HG02884 (cell line): ENCODE data around the gene MAPKAP1.
"Not testable (repeated sequence)": the region's sequence is repeated elsewhere in the genome, so short reads cannot be mapped to it uniquely, and the experiment has no call there.

Experiments
- ATAC-seq: cut with Tn5 transposase; IDR thresholded peaks from one replicate; pipeline ENCODE4 v1.9.1; 2021; ENCODE audit warnings: mild to moderate bottlenecking, moderate library complexity; ENCODE audit not compliant: unreplicated experiment

Gene MAPKAP1

GRCh38 chr9:125421166-125421565 is 285.8 kb downstream of the MAPKAP1 start:
- ATAC-seq: no peak

DNA sequence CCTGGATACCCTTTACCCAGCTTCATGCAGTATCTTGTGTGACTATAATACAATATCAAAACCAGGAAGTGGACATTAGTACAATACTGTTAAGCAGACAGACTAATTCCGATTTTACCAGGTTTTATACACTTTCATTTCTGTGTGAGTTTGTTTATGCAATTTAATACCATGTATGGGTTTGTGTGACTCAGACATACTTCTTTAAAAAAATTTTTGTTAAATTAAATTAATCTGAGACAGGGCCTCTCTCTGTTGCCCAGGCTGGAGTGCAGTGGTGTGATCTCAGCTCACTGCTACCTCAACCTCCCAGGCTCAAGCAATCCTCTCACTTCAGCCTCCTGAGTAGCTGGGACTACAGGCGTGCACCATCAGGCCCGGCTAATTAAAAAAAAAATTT is 288.6 kb downstream of the MAPKAP1 start:
- no peak for ATAC-seq

GRCh38 chr9:125416517-125416916 is 290.5 kb downstream of the MAPKAP1 start:
- no peak for ATAC-seq

DNA sequence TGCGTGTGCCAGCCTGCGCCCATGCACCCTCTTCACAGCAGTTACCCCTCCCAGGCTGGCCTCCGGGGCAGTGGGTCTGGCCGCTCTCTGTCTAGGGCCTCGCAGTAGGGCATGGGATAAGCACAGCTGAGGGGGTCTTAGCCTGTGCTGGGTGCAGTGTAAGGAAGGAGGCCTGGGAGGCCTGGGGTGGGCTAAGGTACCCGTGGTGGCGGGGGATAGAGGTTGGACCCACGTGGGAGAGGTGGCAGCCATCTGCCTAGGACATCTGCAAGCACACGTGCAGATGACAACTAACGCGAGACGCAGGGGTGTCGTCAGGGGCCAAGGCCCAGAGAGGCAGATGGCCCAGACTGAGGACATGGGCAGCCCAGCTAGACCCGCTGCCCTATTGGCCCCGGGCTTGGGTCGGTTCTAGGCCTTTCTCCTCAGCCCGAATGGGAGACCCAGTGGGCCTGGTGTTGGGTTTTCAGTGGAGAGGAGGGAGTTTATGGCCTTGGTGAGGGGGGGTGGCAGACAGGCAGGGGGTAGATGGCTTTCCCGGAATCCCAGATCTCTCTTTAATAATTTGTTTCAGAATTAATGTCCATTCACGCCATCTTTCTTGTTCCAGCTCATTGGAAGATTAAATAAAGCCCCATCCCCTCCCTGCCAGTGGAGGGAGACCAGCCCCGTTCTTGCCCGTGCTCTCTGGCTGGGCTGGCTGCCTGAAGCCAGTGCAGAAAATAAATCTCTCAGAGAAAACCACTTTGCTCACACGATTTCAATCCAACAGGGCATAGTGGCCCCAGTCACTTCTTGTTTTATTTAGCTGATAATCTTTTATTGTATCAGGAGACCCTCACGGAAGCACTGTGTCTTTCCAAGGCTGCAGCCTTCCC is 291.2 kb downstream of the MAPKAP1 start:
- no peak for ATAC-seq

DNA sequence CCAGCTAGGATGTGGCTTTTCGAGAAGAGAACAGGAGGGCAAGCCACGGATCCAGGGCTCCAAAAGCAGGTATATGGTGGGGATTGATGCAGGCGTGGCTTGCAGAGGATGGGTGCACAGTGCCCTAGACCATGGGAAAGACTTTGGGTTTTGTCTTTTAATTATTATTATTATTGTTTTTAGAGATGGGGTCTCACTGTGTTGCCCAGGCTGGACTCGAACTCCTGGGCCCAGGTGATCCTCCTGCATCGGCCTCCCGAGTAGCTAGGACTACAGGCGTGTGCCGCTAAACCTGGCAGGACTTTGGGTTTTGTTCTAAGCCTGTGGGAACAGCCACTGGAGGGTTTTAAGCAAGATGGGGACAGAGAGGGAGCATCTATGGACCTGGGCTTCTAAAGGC is 293.4 kb downstream of the MAPKAP1 start:
- no peak for ATAC-seq

GRCh38 chr9:125412166-125412565 is 294.8 kb downstream of the MAPKAP1 start:
- no peak for ATAC-seq

DNA sequence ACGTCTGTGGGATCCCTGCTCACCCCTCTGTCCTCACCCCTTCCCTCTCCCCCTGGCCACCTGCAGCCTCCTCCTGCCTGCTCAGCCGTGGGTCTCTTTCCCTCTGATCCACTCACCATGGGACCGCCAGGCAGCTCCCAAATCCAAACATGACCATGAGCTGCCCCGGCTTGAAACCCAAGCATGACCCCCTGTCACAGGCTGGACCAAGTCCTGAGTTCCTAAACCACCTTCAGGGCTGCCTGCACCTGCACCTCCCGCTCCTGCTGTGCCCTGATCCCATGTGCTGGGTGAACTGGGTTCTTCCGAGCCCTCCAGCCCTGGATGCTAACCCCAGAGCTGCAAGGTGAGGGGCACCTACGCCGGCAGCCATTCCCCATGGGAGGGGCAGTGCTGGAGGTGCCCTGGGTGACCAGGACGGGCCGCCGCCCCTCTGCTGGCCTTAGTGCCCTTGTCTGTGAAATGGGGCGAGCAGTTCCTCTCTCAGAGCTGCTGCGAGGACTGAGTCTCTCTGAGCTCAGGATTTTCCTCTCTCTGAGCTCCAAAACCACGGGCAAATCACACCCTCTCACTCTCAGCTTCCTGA is 295.7 kb downstream of the MAPKAP1 start:
- no peak for ATAC-seq

- no peak for ATAC-seq
These were observed 296.5 kb downstream of the MAPKAP1 start for GRCh38 chr9:125410522-125410894.

DNA sequence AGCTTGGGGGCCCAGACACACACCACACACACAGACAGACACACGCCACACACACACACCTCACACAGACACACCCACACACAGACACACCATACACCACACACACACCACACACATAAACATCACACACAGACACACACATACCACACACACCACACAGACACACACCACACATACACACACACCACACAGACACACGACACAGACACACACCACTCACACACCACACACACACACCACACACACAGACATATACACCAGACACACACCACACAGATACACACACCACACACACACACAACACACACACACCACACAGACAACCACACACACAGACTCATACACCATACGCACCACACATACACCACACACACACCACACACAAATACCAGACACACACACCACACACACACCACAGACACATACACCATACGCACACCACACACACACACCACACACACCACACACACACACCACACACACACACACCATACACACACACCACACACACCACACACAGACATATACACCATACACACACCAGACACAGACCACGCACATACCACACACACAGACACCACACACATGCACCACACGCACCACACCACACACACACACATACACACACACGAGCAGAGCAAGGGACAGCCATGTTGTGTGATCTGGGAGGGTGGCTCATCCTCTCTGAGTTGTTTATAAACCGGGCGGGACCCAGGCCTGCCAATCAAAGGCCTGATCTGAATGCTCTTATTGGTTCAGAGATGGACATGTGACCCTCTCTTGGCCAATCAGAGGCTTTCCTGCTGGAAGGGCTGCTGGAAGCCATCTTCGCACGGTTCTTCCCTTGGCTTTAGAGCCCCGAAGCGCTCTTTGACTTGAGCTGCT is 297.1 kb downstream of the MAPKAP1 start:
- ATAC-seq: no peak

DNA sequence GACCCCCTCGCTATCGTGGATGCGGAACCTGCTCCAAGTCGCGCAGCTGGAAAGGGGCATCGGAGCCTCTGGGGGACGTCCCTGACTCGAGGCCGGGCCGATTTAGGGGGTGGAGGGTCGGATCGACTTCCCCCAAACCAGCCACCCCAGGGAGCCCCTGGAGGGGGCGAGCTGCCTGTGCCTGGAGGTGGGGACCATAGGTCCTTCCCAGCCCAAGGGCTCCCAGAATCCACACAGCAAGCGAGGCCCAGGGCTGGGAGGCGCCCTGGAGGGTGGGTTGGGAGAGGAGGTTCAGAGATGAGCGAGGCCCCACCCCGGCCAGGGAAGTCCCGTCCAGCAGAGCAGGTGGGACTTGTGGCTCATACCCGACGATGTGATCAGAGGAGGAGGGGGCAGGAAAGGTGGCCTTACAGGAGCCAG is 297.8 kb downstream of the MAPKAP1 start:
- ATAC-seq: no peak

DNA sequence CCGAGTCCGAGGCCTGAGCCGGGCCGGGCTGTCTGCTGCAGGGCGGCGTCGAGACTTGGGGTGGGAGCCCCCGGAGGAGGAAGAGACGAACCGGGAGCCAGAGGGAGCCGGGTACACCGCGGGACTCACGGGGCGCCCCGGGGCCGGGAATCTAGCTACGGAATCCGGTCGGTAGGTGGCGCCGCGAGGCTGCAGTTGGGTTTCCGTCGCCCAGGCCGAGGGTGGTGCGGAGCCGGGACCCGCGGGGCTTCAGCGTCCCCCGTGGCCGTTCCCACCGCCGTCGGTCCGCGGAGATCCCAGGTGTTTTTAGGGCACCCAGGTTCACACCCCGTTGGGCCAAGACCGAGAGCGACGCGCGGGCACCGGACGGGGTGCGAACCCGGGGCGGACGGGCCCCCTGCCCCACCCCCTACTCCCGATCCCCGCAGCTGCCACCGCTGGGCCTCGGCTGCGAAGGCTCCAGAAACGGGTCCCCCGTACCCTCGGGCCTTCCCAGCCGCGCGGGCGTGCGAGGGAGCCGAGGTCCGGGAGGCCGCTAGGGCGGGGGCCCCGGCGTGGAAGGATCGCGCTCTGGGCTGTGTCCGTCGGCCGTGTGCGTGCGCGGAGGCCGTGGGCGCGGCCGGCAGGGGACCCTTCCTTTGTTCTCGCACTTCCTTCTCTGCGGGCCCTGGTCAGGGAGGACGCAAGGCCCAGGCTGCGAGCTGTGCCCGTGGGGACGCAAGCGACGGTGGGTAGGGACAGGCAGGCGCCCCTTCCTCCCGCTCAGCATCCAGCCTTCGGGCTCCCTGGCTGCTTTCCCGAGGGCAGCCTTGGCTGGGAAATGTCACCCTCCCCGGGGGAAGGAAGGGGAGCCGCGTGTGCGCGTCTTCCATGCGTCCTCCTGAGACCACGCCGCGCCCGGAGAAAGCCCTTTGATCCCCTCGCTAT is 298.8 kb downstream of the MAPKAP1 start:
- peak; percentile 56 for ATAC-seq

GRCh38 chr9:125407432-125407973 is 299.5 kb downstream of the MAPKAP1 start:
- ATAC-seq: no peak

GRCh38 chr9:125406810-125407087 is 300.3 kb downstream of the MAPKAP1 start:
- ATAC-seq: no peak

DNA sequence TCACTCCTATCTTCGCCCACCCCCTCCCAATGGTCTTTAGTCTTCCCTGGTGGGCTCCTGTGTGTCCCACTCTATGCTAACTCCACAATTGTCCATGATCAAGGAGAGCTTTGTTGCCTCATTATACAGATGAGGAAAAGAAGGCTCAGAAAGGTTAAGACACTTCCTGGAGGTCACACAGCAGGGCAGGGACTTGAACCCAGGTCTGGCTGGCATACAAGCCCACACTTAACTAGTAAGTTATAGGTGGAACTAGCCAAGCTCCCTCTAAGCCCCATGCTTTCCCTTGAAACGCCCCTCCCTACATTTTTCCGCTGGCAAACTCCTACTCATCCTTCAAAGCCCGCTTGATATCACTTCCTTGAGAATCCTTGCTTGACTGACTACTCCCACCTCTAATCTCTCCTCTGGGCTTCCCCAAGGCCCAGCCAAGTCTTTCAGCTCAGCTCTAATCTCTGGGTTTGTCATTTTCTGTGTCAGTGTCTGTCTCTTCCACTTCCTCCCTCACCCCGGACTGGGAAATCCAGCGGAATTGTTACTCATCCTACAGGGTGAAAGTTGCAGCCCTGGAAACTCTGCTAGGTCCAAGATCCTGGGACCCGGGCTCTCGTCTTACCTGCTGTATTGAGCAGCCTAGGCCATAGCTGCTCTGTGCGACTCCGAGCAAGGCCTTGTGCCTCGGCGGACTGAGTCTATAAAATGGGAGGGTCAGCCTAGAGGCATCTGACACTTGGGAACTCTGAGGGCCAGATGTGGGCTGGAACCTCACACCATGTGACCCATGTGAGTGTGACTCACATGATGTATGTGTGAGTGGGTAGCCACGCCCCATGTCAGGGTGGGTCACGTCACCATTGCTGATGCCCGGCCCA is 300.8 kb downstream of the MAPKAP1 start:
- no peak for ATAC-seq

DNA sequence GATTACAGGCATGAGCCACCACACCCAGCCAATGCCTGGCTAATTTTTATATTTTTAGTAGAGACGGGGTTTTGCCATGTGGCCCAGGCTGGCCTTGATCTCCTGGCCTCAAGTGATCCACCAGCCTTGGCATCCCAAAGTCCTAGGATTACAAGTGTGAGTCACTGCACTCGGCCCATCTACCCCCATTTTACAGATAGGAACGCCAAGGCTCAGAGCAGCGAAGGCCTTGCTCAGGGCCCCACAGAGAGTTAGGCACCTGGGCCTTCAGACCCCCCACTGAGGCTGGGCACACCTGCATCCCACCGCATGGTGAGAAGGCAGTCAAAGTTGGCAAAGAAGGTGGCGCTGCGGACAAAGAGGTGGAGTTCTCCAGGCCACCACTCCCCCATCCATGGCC is 302.3 kb downstream of the MAPKAP1 start:
- ATAC-seq: no peak

DNA sequence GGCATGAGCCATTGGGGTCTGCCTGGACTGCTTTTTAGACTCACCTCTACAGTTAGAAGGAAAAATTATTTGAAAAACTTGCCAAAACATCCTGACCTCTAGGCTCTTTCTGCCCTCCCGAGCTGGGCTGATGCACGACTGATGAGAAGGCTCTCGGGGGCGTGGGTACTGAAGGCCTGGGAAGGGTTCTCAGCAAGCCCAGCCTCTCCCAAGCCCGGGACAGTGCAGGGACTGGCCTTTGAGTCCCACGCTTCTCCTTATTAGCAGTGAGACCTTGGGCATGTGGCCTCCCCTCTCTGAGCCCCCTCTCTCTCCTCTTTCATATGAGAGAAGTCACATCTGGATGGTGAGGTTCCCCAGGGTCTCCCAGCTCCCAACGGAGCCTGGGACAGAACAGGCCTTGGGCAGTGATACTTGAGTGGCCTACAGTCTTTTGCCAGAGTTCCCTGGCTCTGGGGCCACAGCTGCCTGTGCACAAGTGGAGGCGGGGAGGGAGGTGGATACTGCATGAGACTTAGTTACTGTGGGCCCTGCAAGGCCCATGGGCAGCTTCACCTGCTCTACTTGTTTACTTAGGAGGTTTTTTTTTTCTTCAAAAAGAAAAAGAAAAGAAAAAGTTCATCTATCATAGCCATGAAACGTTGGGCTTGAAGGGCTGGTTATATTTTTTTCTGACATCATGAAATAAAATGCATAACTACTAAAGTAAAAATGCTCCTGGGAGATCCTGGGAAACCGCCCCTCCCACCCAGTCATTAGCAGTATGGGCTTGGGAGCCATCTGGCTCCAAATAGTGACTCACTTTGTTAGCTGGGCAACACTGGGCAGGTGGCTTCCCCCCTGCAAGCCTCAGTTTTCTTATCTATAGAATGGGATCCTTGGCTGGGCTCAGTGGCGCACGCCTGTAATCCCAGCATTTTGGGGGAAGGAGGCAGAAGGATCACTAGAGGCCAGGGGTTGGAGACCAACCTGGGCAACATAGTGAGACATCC is 306.0 kb downstream of the MAPKAP1 start:
- ATAC-seq: no peak

GRCh38 chr9:125400232-125400631 is 306.8 kb downstream of the MAPKAP1 start:
- not testable (repeated sequence) for ATAC-seq

- no peak for ATAC-seq
These were observed 307.3 kb downstream of the MAPKAP1 start for GRCh38 chr9:125399666-125400065.
